Measurements from ENCODE around the gene CTNNA2. TPM values are rescaled to one million over a fixed set of nuclear protein-coding genes. Genes with fewer than 3 reads are reported as not detected.

CTNNA2 gene
- total and polyA plus RNA-seq, 7 donors = 0.03 to 0.36 (median 0.17) TPM; not detected in 4

DNA sequence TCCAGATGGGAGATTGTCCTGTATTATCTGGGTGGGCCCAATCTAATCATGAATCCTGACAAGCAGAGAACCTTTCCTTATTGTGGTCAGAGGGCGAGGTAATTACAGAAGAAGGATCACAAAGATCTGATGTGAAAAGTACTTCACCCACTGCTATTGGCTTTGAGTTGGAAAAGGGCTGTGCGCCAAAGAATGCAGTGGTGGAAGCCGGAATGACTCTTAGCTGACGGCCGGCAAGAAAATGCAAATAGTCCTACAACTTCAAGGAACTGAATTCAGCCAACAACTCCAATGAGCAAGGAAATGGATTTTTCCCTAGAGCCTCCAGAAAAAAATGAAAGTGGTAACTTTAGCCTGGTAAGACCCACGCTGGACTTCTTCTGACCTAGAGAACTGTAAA lies 67.3 kb downstream of the CTNNA2 start:
- H3K9me3 ChIP-seq = no peaks in the 10 kb centered on the region
- H3K27me3 ChIP-seq (ENCODE audit: insufficient read depth in 3 of 3, low read length in 2 of 3) = no peaks in the 10 kb centered on the region
- H3K4me3 ChIP-seq = no peak overlapping the region
- H3K4me1 ChIP-seq = no peaks in the 10 kb centered on the region
- WGBS, 3 donors = 67 to 73% (median 72%) methylated on average over 6 of the region's 6 CpGs
- DNase-seq = no peak
- intact Hi-C loops (cut with DNase I) = no loop called here
- TF ChIP-seq, protein P1, sequence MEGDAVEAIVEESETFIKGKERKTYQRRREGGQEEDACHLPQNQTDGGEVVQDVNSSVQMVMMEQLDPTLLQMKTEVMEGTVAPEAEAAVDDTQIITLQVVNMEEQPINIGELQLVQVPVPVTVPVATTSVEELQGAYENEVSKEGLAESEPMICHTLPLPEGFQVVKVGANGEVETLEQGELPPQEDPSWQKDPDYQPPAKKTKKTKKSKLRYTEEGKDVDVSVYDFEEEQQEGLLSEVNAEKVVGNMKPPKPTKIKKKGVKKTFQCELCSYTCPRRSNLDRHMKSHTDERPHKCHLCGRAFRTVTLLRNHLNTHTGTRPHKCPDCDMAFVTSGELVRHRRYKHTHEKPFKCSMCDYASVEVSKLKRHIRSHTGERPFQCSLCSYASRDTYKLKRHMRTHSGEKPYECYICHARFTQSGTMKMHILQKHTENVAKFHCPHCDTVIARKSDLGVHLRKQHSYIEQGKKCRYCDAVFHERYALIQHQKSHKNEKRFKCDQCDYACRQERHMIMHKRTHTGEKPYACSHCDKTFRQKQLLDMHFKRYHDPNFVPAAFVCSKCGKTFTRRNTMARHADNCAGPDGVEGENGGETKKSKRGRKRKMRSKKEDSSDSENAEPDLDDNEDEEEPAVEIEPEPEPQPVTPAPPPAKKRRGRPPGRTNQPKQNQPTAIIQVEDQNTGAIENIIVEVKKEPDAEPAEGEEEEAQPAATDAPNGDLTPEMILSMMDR (IDR thresholded peaks at IDR 0.05) = no peak
- ATAC-seq = no peak
- H3K36me3 ChIP-seq (ENCODE audit: insufficient read depth in 1 of 2, low read depth in 1 of 2) = no peaks in the 10 kb centered on the region
- no peak overlapping the region for H3K27ac ChIP-seq

DNA sequence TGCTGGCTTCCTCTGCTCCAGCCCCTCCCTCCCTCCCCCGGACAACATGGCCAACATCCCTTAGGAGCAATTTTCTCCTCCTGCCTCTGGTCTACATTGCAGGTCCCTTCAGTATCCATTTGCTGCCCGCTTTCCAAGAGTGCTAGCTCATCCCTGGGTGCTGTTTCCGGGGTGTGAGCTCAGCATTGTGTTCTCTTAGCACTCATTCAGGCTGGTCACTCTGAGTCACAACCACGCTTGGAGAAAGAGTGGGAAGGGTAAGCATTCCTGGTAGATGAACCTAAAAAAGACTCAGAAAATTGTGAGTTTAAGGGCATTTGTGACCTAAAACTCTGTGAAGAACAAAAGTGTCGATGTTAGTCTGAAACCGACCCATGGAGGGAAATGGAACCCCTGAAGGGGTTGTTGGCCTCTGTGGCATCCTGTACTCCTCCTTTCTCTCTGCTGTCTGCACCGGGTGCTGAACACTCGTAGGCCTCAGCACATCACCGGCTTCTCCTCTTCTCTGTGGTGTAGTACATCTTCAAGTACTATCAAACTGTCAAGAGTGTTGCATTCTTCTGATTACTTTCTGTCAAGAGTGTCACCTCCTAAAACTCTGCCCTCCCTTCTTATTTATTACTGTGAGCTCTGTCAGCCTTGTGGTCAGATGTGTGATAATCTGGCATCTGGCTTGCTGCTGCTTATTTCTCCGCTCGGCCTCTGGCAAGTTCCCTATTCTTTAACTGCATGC lies 73.0 kb downstream of the CTNNA2 start:
- no peak overlapping the region for H3K27ac ChIP-seq
- H3K4me3 ChIP-seq = no peak overlapping the region
- H3K4me1 ChIP-seq = no peaks in the 10 kb centered on the region
- ATAC-seq (no peak), DNase-seq (no peak)
- intact Hi-C loops (cut with DNase I) = no loop called here
- WGBS, 3 donors = 43 to 49% (median 46%) methylated on average over 11 of the region's 11 CpGs
- H3K36me3 ChIP-seq (ENCODE audit: insufficient read depth in 1 of 2, low read depth in 1 of 2) = no peaks in the 10 kb centered on the region
- H3K9me3 ChIP-seq = no peaks in the 10 kb centered on the region
- H3K27me3 ChIP-seq (ENCODE audit: insufficient read depth in 3 of 3, low read length in 2 of 3) = no peaks in the 10 kb centered on the region
- TF ChIP-seq, protein P1 (IDR thresholded peaks at IDR 0.05) = no peak

DNA sequence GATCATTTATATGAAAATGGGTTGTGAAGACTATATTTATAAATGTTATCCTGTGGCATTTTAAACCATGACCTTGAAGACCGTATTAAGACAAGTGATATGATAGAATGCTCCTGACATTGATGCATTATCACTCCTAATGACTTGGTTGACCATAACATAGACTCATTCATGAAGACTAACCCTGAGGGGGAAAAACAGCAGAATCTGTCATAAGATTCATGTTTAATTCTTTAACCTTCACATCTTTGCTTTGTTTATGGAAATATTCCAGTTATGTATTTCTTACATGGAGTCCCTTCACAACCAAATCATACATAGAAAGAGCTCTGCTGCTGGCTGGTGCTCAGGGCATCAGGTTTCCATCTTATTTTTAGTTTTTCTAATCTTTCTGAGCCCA lies 78.4 kb downstream of the CTNNA2 start:
- WGBS, 3 donors = 63 to 71% (median 68%) methylated on average over 1 of the region's 1 CpG
- Histone ChIP-seq H3K27me3 (ENCODE audit: insufficient read depth in 3 of 3, low read length in 2 of 3) (no peaks in the 10 kb centered on the region), H3K4me1 (no peaks in the 10 kb centered on the region), H3K36me3 (ENCODE audit: insufficient read depth in 1 of 2, low read depth in 1 of 2) (no peaks in the 10 kb centered on the region), H3K9me3 (no peaks in the 10 kb centered on the region), H3K27ac (no peak overlapping the region), H3K4me3 (no peak overlapping the region)
- DNase-seq = no peak
- TF ChIP-seq, protein P1 (IDR thresholded peaks at IDR 0.05) = no peak
- intact Hi-C loops (cut with DNase I) = no loop called here
- ATAC-seq = no peak

DNA sequence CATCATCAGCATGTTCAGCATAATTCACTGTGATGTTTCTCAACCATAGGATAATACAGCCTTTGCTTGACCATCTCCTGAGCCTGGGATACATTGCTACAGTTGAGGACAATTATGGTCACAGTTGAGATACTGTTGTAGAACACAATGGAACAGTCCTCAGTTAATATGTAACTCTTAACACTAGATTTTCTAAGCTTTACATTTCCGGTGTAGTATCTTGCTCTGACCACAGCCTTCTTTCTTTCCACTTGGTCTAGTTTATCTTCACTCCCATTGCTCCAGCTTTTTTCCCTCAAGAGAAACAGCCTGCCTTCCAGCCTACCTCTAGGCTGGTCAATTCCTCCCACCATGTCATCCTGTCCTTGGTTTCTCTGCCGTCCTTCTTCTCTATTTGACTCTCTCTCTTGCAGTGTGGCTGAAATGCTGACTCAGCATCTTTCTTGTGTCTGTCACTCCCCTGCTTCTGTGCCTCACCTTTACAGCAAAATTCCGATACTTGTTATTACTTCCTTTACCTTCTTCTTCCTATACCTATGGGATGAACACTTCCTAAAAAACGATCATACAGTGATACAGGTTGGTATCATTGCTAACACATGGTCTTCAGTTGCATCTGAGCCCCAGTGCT lies 80.5 kb downstream of the CTNNA2 start:
- TF ChIP-seq, protein P1 (IDR thresholded peaks at IDR 0.05) = no peak
- H3K27ac ChIP-seq = no peak overlapping the region
- DNase-seq (no peak), ATAC-seq (no peak)
- 78 to 86% (median 84%) methylated on average over 4 of the region's 4 CpGs for WGBS, 3 donors
- H3K9me3 ChIP-seq = no peaks in the 10 kb centered on the region
- H3K36me3 ChIP-seq (ENCODE audit: insufficient read depth in 1 of 2, low read depth in 1 of 2) = no peaks in the 10 kb centered on the region
- no peak overlapping the region for H3K4me3 ChIP-seq
- no peaks in the 10 kb centered on the region for H3K4me1 ChIP-seq
- intact Hi-C loops (cut with DNase I) = no loop called here
- no peaks in the 10 kb centered on the region for H3K27me3 ChIP-seq (ENCODE audit: insufficient read depth in 3 of 3, low read length in 2 of 3)
